HG02852 (cell line): ENCODE data around the gene DNAH14.
"Not testable (repeated sequence)": the region's sequence is repeated elsewhere in the genome, so short reads cannot be mapped to it uniquely, and the experiment has no call there.

Experiments
- ATAC-seq: cut with Tn5 transposase; IDR thresholded peaks from one replicate; pipeline ENCODE4 v1.9.1; 2021; ENCODE audit warnings: mild to moderate bottlenecking, moderate library complexity; ENCODE audit not compliant: unreplicated experiment

DNAH14 gene

GRCh38 chr1:225380691-225381090 is 451.2 kb downstream of the DNAH14 start:
- no peak for ATAC-seq

GRCh38 chr1:225386860-225387259 is 457.4 kb downstream of the DNAH14 start:
- ATAC-seq: not testable (repeated sequence)

GRCh38 chr1:225388372-225388771 is 458.9 kb downstream of the DNAH14 start:
- ATAC-seq: no peak

GRCh38 chr1:225389843-225390242 is 460.4 kb downstream of the DNAH14 start:
- no peak for ATAC-seq

GRCh38 chr1:225396357-225396756 is 466.9 kb downstream of the DNAH14 start:
- no peak for ATAC-seq

GRCh38 chr1:225400968-225401367 is 471.5 kb downstream of the DNAH14 start:
- ATAC-seq: no peak

GRCh38 chr1:225406976-225407725 is 477.7 kb downstream of the DNAH14 start:
- ATAC-seq: no peak

- no peak for ATAC-seq
These were observed 478.3 kb downstream of the DNAH14 start for GRCh38 chr1:225407755-225408154.

- ATAC-seq: no peak
These were observed 478.8 kb downstream of the DNAH14 start for GRCh38 chr1:225408249-225408648.

GRCh38 chr1:225409051-225409450 is 479.6 kb downstream of the DNAH14 start:
- no peak for ATAC-seq

GRCh38 chr1:225410036-225410435 is 480.6 kb downstream of the DNAH14 start:
- ATAC-seq: no peak

GRCh38 chr1:225412321-225412720 is 482.8 kb downstream of the DNAH14 start:
- no peak for ATAC-seq

- no peak for ATAC-seq
These were observed 483.4 kb downstream of the DNAH14 start for GRCh38 chr1:225412803-225413351.

GRCh38 chr1:225413708-225414375 is 484.4 kb downstream of the DNAH14 start:
- ATAC-seq: no peak

- ATAC-seq: no peak
These were observed 485.8 kb downstream of the DNAH14 start for GRCh38 chr1:225415307-225415706.

- ATAC-seq: no peak
These were observed 486.7 kb downstream of the DNAH14 start for GRCh38 chr1:225415967-225416745.

- ATAC-seq: no peak
These were observed 488.6 kb downstream of the DNAH14 start for GRCh38 chr1:225418059-225418458.

GRCh38 chr1:225418598-225418997 is 489.1 kb downstream of the DNAH14 start:
- ATAC-seq: no peak

GRCh38 chr1:225422031-225422605 is 492.6 kb downstream of the DNAH14 start:
- no peak for ATAC-seq

GRCh38 chr1:225422795-225423517 is 493.5 kb downstream of the DNAH14 start:
- no peak for ATAC-seq
